B cell (primary cell): ENCODE measurements around the gene MDFIC2. TPM values are rescaled to one million over a fixed set of nuclear protein-coding genes. Genes with fewer than 3 reads are reported as not detected.
"Not testable (repeated sequence)": the region's sequence is repeated elsewhere in the genome, so short reads cannot be mapped to it uniquely, and the experiment has no call there.

Experiments
- ATAC-seq: fragments of 200-7000 bp; cut with Tn5 transposase; one replicate; pipeline ENCODE4 v1.10.0; 2021; ENCODE audit warnings: low read depth, mild to moderate bottlenecking, moderate number of reproducible peaks, moderate library complexity
- CTCF ChIA-PET: fragments of 350-600 bp; sonication (Branson Sonifier 250); formaldehyde crosslinking; loops from one replicate; lab custom pipeline; 2021; ENCODE audit warnings: antibody characterized with exemption, inconsistent platforms; lab: Charles Lee
- POLR2A ChIA-PET: fragments of 350-600 bp; sonication (Branson Sonifier 250); formaldehyde crosslinking; loops from one replicate; lab custom pipeline; 2021; ENCODE audit warnings: antibody characterized with exemption; lab: Charles Lee
- DNase-seq: peaks from one replicate; pipeline ENCODE4 v3.0.0; 2013
- H2AFZ ChIP-seq: 2 replicates; pipeline ENCODE4 v1.6.1; 2012; ENCODE audit warnings: mild to moderate bottlenecking, low read depth, low read length; ENCODE audit not compliant: insufficient read depth, poor library complexity, severe bottlenecking
- H3K27ac ChIP-seq, 2 donors: 1 replicate in 1 of 2; 2 replicates in 1 of 2; pipeline ENCODE4 v1.5.1; 2012 to 2013; ENCODE audit warnings: low read length in 2 of 2, mild to moderate bottlenecking in 2 of 2, moderate library complexity in 1 of 2
- H3K27me3 ChIP-seq, 4 experiments: fragments of 200-600 bp in 1 of 4; sonication (generic) in 1 of 4; replicated peaks in 1 of 4; 1 replicate in 2 of 4; 2 replicates in 2 of 4; pipeline versions ENCODE4 v1.6.1 to v1.7.0; 2013 to 2016; ENCODE audit warnings: low read length in 3 of 4, mild to moderate bottlenecking in 2 of 4, mixed read lengths in 1 of 4, moderate library complexity in 1 of 4; ENCODE audit not compliant: insufficient read depth in 4 of 4, control insufficient read depth in 3 of 4; ENCODE audit errors: control extremely low read depth in 1 of 4
- H3K36me3 ChIP-seq, 2 experiments: replicated peaks in 1 of 2; 1 replicate in 1 of 2; 2 replicates in 1 of 2; pipeline versions ENCODE4 v1.6.1 to v1.7.1; 2013; ENCODE audit warnings: low read length in 1 of 2; ENCODE audit not compliant: insufficient read depth in 2 of 2, control insufficient read depth in 1 of 2; ENCODE audit errors: control extremely low read depth in 1 of 2, extremely low read depth in 1 of 2
- H3K4me1 ChIP-seq, 2 donors: fragments of 200-600 bp in 1 of 2; sonication (generic) in 1 of 2; 1 replicate in 1 of 2; 2 replicates in 1 of 2; pipeline versions ENCODE4 v1.5.1 to v1.6.1; 2013 to 2017; ENCODE audit warnings: low read length in 2 of 2; ENCODE audit not compliant: control insufficient read depth in 2 of 2, insufficient read depth in 2 of 2
- H3K4me2 ChIP-seq: replicated peaks from 2 replicates; pipeline ENCODE3; 2012; ENCODE audit warnings: mild to moderate bottlenecking, low read depth, low read length; ENCODE audit not compliant: poor library complexity, severe bottlenecking
- H3K4me3 ChIP-seq, 5 experiments: fragments of 200-600 bp in 1 of 5; sonication (generic) in 1 of 5; 1 replicate in 3 of 5; 2 replicates in 2 of 5; pipeline versions ENCODE4 v1.5.1 to v1.7.0; 2011 to 2016; ENCODE audit warnings: low read length in 4 of 5, mild to moderate bottlenecking in 4 of 5, low read depth in 2 of 5, control low read depth in 1 of 5, moderate library complexity in 1 of 5; ENCODE audit not compliant: insufficient read depth in 1 of 5; ENCODE audit errors: control extremely low read depth in 1 of 5, extremely low read depth in 1 of 5
- H3K79me2 ChIP-seq: fragments of 200-600 bp; sonication (generic); one replicate; pipeline ENCODE4 v1.6.0; 2016; ENCODE audit warnings: low read length; ENCODE audit not compliant: control insufficient read depth, insufficient read depth
- H3K9ac ChIP-seq: fragments of 200-600 bp; sonication (generic); 2 replicates; pipeline ENCODE4 v1.6.1; 2017; ENCODE audit warnings: mild to moderate bottlenecking, low read length, moderate library complexity
- H3K9me3 ChIP-seq, 3 donors: one replicate each; pipeline versions ENCODE4 v1.6.1 to v1.7.1; 2013; ENCODE audit warnings: low read length in 2 of 3; ENCODE audit not compliant: control insufficient read depth in 2 of 3, insufficient read depth in 1 of 3; ENCODE audit errors: control extremely low read depth in 1 of 3
- H4K20me1 ChIP-seq: 2 replicates; pipeline ENCODE4 v1.6.0; 2012; ENCODE audit warnings: mild to moderate bottlenecking, low read length; ENCODE audit not compliant: insufficient read depth, control insufficient read depth, poor library complexity, severe bottlenecking
- H3K27ac Mint-ChIP-seq: one replicate; pipeline ENCODE4 v1.8.0; 2021; ENCODE audit warnings: mixed read lengths
- H3K27me3 Mint-ChIP-seq: one replicate; pipeline ENCODE4 v1.8.0; 2021; ENCODE audit warnings: mixed read lengths
- H3K4me1 Mint-ChIP-seq: one replicate; pipeline ENCODE4 v1.8.0; 2021; ENCODE audit warnings: mixed read lengths
- H3K4me3 Mint-ChIP-seq: one replicate; pipeline ENCODE4 v1.8.0; 2021; ENCODE audit warnings: mixed read lengths
- H3K9me3 Mint-ChIP-seq: one replicate; pipeline ENCODE4 v1.8.0; 2022; ENCODE audit warnings: mixed read lengths; ENCODE audit not compliant: insufficient read depth
- EZH2 ChIP-seq: IDR thresholded peaks from 2 replicates; pipeline ENCODE4 v1.6.1; 2012; ENCODE audit warnings: borderline replicate concordance, low read depth, mild to moderate bottlenecking, moderate library complexity, low read length; ENCODE audit not compliant: insufficient read depth, poor library complexity, severe bottlenecking
- WGBS: methylation state at CpG from one replicate; pipeline ENCODE4 v1.1.5; 2013; ENCODE audit warnings: missing lambda C conversion rate; ENCODE audit not compliant: insufficient coverage; 5-methylcytosine and 5-hydroxymethylcytosine counted together
- intact Hi-C: fragments of 100-400 bp; cut with micrococcal nuclease; formaldehyde crosslinking; loops from one replicate; pipeline ENCODE4 v1.10.0; 2022
- polyA plus RNA-seq: library from polyadenylated mRNA; depleted of rRNA; stranded (reverse); fragments of >200 nt; gene quantifications from 2 replicates; pipeline ENCODE4 v1.2.3, GENCODE V29; 2012
- total RNA-seq, 2 donors: library from RNA; stranded (reverse); fragments of 120-200 nt in 1 of 2; gene quantifications; 1 replicate in 1 of 2; 2 replicates in 1 of 2; pipeline versions ENCODE4 v1.2.3 to v1.2.4, GENCODE V29; 2013 to 2022
- TF ChIP-seq, protein P1 (sequence below): fragments of 200-600 bp; IDR thresholded peaks from one replicate; pipeline ENCODE4 v1.8.0; 2022; ENCODE audit warnings: antibody characterized with exemption, mild to moderate bottlenecking

Gene MDFIC2
- total and polyA plus RNA-seq, 2 donors (not counting 1 experiment from before 2014, with no cell fraction given): not detected

DNA sequence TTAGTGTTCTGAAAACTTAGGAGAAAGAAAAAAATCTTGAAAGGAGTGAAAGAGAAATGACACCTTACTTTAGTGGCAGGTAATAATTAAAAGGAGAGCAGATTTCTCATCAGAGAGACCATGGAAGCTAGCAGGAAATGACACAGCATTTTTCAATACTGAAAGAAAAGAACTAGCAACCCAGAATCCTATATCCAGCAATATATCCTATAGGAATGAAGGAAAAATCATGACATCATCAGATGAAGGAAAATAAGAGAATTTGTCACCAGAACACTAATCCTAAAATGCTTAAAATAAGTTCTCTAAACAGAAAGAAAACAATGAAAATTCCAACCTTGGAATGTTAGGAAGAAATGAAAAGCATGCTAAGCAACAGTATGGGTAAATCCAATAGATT, 39.8 kb upstream of the MDFIC2 start:
- Histone ChIP-seq H4K20me1 (no peaks in the 10 kb centered on the region), H3K9ac (no peak overlapping the region), H3K79me2 (no peaks in the 10 kb centered on the region), H3K27me3 (no peaks in the 10 kb centered on the region), H3K9me3 (no peaks in the 10 kb centered on the region), H3K4me1 (no peaks in the 10 kb centered on the region), H3K36me3 (no peaks in the 10 kb centered on the region), H3K4me3 (no peak overlapping the region), H3K27ac (no peak overlapping the region), H2AFZ (no peak overlapping the region), H3K4me2 (no peak overlapping the region)
- Mint-ChIP-seq H3K27ac (no peak overlapping the region), H3K4me1 (no peaks in the 10 kb centered on the region), H3K4me3 (no peak overlapping the region), H3K9me3 (no peaks in the 10 kb centered on the region), H3K27me3 (peaks cover 17% of the 10 kb centered on the region)
- no peak for DNase-seq
- POLR2A ChIA-PET: no interaction called here
- CTCF ChIA-PET: no interaction called here
- intact Hi-C loops: no loop called here
- ATAC-seq: no peak
- TF ChIP-seq EZH2: no peak
- TF ChIP-seq, protein P1, sequence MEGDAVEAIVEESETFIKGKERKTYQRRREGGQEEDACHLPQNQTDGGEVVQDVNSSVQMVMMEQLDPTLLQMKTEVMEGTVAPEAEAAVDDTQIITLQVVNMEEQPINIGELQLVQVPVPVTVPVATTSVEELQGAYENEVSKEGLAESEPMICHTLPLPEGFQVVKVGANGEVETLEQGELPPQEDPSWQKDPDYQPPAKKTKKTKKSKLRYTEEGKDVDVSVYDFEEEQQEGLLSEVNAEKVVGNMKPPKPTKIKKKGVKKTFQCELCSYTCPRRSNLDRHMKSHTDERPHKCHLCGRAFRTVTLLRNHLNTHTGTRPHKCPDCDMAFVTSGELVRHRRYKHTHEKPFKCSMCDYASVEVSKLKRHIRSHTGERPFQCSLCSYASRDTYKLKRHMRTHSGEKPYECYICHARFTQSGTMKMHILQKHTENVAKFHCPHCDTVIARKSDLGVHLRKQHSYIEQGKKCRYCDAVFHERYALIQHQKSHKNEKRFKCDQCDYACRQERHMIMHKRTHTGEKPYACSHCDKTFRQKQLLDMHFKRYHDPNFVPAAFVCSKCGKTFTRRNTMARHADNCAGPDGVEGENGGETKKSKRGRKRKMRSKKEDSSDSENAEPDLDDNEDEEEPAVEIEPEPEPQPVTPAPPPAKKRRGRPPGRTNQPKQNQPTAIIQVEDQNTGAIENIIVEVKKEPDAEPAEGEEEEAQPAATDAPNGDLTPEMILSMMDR: no peak

DNA sequence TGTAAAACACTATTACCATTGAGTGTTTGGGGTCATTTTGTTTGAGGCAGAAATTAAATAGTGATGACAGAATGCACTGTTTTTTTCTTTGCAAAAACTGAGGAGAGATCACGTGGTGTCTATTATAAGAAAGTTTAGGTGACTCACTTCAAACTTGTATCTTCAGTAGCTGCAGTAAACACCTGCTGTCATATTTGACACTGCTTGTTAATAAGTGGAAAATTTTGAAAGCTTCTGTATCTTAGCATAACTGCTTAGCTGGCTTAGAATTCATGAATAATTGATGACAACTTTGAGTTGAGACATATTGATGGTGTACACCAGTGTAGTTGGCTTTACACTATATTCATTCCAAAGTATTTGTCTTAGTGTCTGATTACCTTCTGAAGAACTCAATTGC, 29.7 kb upstream of the MDFIC2 start:
- Histone ChIP-seq H3K36me3 (no peaks in the 10 kb centered on the region), H3K79me2 (no peaks in the 10 kb centered on the region), H2AFZ (no peak overlapping the region), H3K4me3 (no peak overlapping the region), H3K27ac (no peak overlapping the region), H3K9ac (no peak overlapping the region), H4K20me1 (no peaks in the 10 kb centered on the region), H3K4me1 (no peaks in the 10 kb centered on the region), H3K4me2 (no peak overlapping the region), H3K9me3 (peaks cover 0 to 6% (median 0%) of the 10 kb centered on the region in 3 donors), H3K27me3 (peaks cover 0 to 3% (median 0%) of the 10 kb centered on the region in 4 experiments)
- Mint-ChIP-seq H3K4me3 (no peak overlapping the region), H3K27ac (no peak overlapping the region), H3K27me3 (peaks cover 3% of the 10 kb centered on the region), H3K9me3 (peaks cover 1% of the 10 kb centered on the region), H3K4me1 (no peaks in the 10 kb centered on the region)
- POLR2A ChIA-PET: no interaction called here
- ATAC-seq (no peak), DNase-seq (no peak)
- CTCF ChIA-PET: interaction anchor here (0.7 kb wide), 1 partner anchor 16 kb away, joined by 3 read pairs; no protein-coding TSS in a partner anchor
- intact Hi-C loops: no loop called here
- no CpG with 5 or more reads among the region's 1 CpG for WGBS
- TF ChIP-seq EZH2: no peak

DNA sequence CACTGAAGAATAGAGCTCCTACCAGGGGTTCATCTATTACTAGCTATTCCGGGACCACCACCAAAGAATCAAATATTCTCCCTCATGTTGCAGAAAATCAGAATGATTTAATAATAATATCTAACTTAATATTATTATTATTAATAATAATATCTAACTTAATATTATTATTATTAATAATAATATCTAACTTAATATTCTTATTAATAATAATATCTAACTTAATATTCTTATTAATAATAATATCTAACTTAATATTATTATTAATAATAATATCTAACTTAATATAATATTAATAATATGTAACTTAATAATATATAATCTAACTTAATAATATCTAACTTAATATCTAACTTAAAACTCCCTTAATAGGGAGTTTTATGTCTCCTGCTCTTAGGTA, 24.4 kb upstream of the MDFIC2 start:
- H3K4me1 Mint-ChIP-seq, POLR2A ChIA-PET: not testable (repeated sequence)

More for the DNA sequence above, 24.4 kb upstream of the MDFIC2 start:
- H4K20me1 ChIP-seq, H3K79me2 ChIP-seq, H3K27me3 Mint-ChIP-seq, H3K4me3 ChIP-seq, H3K9ac ChIP-seq, H3K27me3 ChIP-seq, CTCF ChIA-PET, H3K27ac Mint-ChIP-seq, H3K4me1 ChIP-seq, H3K4me2 ChIP-seq, intact Hi-C loops, H3K9me3 Mint-ChIP-seq, H3K4me3 Mint-ChIP-seq, H3K9me3 ChIP-seq, H3K27ac ChIP-seq, H3K36me3 ChIP-seq, ATAC-seq, H2AFZ ChIP-seq, DNase-seq: not testable (repeated sequence)
- WGBS: no CpG with 5 or more reads among the region's 1 CpG
